LHCN-M2 (cell line): Measurements from ENCODE around the gene ACSF2. TPM values are rescaled to one million over a fixed set of nuclear protein-coding genes. Genes with fewer than 3 reads are reported as not detected.
"Not testable (repeated sequence)": the region's sequence is repeated elsewhere in the genome, so short reads cannot be mapped to it uniquely, and the experiment has no call there.

Experiments used
- DNase-seq: peaks from one replicate; pipeline ENCODE4 v3.0.0-alpha.2; 2012; ENCODE audit warnings: low read depth
- total RNA-seq: library from RNA; depleted of rRNA; stranded (reverse); fragments of >200 nt; gene quantifications from 2 replicates; pipeline ENCODE4 v1.2.3, GENCODE V29; 2014

ACSF2 gene
- total RNA-seq, 1 experiment from 2014 or later: 16.6 TPM

DNA sequence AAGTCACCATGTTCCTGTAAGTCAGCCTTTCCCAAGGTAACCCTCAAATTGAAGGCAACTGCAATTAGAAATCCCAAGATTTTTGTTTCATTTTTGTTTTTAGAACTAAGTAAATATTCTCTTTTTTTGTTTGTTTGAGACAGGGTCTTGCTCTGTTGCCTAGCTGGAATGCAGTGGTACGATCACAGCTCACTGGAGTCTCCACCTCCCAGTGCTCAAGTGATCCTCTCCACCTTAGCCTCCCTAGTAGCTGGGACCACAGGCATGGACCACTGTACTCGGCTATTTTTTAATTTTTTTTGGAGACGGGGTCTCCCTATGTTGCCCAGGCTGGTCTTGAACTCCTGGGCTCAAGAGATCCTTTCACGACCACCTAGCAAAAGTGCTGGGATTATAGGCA lies 18.1 kb upstream of the ACSF2 start:
- no peak for DNase-seq

DNA sequence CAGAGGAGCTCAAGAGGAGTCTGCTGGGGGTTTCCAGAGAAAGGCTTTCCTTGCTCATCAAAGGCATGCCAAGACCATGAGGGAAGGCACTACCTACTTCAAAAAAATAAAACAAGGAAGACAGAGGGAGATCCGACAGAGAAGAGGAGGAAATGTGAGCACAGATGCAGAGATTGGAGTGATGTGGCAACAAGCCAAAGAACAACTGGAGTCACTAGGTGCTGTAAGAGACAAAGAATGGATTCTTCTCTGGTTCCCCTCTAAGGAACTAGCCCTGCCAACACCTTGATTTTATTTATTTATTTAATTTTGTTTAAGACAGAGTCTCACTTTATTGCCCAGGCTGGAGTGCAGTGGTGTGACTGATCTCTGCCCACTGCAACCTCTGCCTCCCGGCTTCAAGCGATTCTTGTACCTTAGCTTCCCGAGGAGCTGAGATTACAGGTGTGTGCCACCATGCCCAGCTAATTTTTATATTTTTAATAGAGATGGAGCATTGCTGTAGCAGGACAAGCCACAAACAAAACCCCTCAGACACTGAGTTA lies 13.8 kb upstream of the ACSF2 start:
- DNase-seq: no peak

DNA sequence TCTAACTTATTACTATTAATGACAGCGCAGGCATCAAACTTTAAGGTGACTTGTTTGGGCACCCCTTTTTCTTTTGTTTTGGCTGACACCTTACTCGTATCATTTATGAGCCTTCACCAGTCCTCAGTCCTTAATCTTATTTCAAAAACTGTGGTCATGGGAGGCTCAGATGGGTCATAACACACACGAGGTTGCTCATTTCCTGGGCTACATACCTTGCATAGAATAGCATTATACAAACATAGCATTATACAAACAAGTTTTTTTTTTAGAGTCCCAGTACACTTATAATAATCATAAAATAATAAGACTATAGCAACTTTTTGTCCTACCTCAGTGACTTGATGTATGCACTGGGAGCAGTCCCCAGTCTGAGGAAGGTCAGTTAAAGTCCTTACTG lies 11.2 kb upstream of the ACSF2 start:
- DNase-seq: no peak

DNA sequence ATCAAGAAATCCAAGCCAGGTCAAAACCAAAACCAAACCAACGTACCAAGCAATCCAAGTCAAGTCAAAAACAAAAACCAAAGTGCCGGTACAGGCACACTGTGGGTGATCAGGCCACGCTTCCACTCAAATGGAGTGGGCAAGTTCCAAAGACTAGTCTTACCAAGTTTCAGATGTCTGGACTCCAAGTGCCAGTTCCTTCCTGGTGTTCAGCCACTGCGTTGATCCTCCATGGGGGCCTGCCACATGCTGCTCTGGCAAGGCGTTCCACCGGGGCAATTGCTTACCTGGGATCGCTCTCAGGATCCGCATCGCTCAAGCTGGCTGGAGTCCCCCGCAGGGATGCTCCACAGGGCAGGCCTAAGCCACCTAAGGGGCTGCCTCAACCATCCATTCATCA lies 6.4 kb upstream of the ACSF2 start:
- DNase-seq: not testable (repeated sequence)

DNA sequence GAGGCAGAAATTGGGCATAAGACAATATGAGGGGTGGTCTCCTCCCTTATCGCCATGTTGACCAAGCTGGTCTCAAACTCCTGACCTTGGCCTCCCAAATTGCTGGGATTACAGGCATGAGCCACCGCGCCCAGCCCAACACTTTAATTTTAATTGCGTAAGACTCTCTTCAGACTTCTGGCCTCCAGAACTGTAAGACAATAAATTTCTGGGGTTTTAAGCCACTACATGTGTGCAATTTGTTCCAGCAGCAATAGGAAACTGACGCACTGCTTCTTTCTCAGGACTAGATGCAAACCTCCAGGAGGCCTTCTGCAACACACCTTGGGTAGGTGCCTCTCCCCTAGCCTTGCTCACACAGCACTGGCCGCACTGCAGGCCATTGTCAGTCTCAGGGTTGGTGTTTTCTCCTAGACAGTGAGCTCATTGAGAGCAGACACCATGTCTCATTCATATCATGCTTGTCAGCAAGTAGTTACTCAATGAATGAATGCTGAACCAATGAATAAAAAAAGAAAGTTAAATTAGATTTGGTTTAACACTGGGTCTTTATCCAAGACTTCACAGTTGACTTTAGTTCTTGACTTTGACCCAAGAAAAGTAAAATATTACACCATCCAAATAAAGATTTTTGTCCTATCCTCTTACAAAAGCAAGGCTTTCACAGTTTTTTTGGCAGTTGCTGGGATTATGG lies 5.5 kb upstream of the ACSF2 start:
- DNase-seq: no peak

DNA sequence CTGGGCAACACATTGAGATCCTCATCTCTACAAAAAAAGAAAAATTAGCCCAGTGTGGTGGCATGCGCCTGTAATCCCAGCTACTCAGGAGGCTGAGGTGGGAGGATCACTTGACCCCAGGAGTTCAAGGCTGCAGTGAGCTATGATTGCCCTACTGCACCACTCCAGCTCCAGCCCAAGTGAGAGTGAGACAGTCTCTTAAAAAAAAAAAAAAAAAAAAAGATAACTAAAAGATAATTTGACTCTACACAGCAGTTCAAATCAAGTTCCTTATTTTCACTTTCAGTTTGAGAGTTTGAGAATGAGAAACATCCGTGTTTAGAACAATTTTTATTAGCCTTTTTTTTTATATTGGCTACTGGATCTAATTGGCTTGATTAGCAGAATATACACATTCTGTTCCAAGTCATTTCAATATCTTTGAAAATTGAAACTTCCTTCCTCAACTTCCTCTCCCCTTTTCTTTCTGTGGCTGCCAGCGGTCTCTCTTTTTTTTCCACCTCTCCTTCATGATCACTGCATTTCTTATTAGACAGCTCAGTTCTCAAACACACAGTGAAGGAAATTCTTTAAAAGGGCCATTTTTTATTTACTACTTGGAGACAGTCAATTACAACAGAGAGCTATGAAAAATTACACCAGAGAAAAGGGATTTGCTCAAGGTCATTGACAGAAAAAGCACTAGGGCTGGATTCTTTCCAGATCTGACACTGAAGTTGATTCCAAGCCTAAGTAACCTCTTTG lies 4.5 kb upstream of the ACSF2 start:
- peak; percentile 27 for DNase-seq

DNA sequence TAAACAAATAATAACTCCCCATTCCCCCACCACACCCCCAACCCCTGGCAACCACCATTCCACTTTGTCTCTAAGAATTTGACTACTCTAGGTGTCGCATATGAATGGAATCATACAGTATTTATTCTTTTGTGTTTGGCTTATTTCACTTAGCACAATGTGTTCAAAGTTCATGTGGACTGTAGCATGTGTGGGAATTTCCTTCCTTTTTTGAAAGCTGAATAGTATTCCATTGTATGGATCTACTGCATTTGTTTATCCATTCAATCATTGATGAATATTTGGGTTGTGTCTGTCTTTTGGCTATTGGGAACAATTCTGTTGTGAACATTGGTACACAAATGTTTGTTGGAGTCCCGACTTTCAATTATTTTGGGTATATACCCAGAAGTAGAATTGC lies 3.3 kb upstream of the ACSF2 start:
- DNase-seq: no peak

DNA sequence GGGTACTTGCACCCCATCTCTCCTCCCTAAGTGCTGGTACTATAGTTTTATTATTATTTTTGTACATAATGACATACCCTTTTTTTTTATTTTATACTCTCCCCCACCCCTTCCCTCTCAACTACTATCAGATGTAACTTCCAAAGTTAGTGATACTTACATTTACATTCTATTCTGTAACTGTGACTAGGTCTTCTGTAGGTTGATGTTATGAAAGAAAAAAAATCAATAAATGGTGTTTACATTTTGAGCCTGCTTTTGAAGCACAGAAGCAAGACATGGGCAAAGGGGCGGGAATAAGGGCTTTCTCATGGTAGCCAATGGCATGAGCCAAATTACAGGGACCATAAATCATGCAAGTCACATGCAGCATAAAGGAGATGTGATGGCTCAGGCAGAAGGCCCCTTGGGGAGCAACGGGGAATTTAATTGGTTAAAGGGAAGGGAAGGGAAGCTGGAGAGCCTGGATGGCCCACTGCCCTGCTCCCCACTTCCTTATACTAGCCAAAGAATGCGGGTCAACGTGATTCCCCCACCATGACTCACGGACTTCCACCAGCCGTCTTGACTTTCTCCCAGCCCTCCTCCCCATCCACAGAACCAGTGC lies 2.4 kb upstream of the ACSF2 start:
- DNase-seq: peak; percentile 91

DNA sequence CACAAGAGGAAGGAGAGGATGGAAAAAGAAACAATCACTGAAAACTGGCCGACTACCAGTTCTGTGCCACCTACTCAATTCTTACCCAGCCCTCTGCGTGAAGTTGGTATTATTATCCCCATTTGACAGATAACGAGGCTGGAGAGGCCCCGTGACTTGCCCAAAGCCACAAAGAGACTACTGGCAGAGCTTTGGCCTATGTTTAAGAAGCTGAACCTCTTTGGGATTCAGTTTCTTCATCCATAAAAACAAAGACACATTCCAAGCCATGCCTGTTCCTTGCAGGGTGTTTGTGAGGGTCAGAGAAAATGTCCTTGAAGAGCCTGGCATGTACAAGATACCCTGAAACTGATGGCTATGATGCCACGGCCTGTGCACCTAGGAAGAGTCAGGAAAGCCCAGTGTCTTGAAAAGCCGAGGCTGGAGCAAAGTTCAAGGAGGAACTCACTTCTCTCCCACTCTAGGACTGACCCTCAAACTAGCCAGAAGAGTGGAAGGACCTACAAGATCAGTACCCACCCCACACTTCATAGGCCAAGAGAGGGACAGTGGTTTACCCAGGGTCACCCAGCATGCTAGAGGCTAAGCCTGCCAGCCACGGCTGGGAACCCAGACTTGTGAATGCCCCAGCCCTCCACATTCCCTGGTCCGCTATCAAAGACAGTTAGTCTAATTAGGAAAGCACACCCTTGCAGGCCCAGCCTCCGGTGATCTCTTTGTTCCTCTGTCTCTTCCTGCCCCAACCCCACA lies 1.6 kb upstream of the ACSF2 start:
- DNase-seq: no peak

DNA sequence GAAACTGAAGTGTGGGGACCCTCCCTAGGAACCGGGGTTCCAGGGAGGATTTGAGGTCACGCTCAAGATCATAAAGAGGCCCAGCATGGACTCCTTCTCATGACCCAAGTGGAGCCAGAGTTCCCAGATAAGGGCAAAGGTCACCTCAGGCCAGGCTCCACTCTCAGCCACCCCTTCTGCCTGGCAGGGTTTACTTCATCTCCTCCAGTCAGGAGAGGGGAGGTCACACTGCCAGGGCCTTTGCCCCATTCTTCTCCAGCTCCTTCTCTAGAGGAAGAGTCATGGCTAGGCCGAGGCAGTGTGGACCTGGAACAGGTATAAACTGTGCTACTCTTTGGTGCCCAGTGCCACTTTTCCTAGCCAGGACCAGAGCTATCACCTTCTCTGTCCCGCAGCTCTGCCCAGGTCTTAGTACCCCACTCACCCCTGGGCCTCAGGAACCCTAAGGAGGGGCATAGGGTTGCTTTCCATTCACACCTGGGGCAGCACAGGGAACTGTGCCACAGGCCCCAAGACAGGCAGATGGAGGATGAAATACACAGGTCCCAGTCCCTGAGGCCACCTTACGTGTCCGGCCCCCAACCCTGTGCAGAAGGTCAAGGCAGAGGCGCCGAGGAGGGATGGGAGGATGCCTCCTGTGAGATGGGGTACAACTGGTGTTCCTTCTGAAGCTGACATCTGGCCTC lies 879 bp upstream of the ACSF2 start:
- DNase-seq: no peak

DNA sequence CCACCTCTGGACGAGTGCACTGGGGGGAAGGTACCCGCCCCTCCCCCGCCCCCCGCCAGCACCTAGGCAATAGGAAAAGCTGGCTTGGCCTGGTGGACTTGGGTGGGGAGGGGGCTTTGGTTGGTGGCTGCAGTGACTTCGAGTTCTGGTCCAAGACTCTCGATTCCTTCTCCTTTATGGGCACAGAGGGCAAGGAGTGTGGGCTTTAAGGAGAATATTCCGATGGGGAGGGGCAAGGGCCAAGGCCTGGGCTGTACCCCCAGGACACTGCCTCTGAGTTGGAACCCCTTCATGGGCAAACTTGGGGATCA lies 409 bp downstream of the ACSF2 start:
- DNase-seq: no peak

DNA sequence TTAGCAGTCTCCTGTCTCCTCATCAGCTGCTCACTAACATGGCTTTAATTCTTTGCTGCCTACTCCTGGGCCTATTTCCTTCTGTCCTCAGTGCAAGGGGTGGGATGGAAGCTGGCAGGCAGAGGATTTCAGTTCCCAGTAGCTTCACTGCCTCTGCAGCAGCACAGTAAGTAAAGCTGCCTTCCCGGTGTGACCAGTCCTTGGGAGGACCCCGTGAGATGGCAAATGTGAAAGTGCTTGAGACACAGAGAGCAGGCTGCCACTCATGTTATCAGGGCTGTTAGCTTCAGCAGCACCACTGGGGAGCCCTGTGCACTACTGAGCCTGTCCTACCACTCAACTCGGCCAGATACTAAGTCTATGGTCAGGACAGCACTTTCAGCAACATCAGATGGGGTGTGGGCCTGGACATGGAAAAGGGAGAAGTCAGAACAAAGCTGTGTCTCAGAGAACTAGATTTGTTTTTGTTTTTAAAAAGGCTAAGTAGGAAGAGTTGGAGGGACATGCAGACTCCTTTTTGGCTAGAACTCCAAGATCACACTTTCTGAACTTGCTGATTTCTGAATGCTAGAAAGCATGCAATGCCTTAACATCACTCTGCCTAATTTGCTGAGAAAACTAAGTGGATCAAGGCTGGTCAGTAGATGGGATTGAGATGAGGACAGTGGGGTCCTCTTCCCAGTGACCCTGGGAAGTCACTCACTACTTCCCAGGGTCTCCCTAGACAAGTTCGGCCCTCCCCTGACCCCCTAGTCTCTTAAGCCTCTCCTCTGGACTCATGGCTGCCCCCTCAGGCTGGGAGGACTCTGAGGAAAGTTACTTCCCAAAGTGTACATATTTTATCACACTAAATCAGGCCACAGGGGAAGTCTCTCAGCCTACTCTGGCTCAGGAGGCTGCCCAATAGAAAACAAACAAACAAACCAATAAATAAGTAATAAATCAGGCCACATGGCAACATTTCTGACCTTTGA lies 1.1 kb downstream of the ACSF2 start:
- peak; percentile 19 for DNase-seq

DNA sequence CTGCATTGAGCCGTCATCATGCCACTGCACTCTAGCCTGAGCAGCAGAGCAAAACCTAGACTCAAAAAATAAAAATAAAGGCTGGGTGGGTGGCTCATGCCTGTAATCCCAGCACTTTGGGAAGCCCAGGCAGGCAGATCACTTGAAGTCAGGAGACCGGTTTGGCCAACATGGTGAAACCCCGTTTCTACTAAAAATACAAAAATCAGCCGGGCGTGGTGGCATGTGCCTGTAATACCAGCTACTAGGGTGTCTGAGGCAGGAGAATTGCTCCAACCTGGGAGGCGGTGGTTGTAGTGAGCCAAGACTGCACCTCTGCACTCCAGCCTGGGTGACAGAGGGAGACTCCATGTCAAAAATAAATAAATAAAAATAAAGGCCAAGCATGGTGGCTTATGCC lies 2.1 kb downstream of the ACSF2 start:
- DNase-seq: not testable (repeated sequence)

DNA sequence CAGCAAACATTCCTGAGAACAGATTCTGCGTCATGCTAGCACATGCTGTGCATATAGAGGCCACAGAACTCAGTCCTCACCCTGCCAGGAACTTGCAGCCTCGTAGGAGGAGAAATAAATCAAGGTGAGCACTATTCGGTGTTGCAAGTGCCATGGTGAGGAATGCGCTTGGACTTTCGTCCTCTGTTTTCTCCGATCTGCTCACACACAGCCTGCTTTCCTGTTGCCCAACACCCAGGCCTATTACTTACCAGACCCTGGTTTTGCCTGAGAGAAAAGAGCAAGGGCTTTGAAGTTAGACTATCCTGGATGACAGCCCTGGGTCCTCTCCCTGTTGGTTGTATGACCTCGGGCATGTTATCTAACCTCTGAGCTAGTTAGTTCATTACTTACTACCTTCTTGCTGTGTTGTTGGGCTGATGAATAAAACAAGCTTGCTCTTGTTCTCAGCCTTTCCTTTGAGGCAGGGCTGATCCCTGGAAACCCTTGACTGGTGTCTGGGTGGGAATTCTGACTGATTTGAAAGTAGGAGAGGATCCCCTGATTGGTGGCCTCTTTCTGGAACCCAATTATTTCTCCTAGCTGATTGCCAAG lies 2.9 kb downstream of the ACSF2 start:
- DNase-seq: no peak

DNA sequence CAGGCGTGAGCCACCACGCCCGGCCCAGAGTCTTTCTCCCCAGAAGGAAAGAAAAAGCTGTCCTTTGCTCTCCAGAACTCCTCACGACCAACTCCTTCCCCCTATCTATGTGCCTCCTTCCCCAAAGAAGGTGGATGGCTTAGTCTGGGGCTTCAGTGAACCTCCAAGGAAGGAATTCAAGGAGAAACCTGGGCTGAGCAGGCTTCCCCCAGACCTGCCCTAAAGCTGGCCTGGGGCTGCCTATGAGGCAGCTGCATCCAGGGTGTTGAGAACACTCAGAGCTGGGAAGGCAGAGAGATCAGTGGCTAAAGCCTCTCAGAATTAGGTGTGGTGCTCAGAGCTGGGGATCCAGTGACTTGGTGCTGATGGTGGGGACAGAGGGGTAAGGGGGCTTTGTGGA lies 3.8 kb downstream of the ACSF2 start:
- DNase-seq: no peak

DNA sequence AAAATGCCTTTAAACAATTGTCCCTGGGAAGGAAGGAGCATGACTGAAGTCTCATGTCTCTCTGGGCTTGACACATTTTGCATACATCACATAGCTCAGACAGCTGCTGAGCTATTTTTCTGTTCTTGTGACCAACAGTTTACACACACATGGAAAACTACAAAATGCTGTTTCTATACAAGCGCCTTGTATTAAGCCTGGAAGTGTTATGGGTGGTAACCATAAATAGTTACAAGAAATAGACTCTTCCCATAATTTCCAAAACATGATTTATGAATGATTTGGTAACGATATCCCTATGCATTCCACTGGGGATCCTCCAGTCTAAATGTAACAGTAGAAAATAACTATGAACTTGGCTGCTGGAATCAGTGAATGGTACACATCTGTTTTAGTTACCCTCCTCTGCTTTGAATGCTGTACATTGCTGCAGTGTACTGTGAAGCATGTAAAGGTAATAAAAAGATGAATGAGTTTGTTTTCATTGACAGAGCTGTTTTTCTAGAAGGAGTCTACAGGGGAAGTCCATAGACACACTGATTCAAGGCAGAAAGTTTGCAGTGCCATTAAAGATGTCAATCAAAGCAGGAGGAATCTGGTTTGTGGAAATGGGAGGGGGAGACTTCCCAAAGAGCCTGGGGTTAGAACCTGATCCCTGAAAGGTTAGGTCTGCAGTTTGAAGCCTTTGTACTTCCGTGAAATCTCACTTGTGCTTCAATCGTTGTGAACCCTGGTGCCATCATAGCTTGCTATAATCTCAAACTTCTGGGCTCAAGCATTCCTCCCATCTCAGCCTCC lies 5.0 kb downstream of the ACSF2 start:
- DNase-seq: no peak

DNA sequence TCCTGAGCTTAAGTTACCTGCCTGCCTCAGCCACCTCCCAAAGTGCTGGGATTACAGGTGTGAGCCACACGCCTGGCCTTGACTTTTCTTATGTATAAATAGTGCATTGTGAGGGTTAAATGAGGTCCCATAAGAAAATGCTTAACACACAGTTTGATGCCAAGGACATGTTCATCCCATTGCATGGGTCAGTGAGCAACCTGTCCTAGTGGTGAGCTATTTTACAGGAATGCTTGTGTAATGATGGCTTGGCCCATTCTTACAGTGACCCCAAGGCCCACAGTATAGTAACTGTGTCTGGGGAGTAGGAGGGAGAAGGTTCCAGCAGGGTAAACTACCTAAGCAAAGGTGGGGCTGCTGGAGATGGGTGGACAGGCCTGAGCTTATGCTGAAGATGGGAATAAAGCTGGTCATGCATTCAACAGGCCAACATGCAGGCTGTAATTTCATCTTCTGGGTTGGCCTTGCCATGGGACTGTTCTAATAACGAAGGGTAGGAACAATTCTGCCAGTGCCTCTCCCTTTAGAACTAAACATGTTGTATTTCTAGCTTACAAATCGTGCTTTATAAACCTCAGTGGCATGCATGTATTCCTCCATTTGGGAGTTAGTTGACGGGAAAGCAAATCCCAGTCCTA lies 6.2 kb downstream of the ACSF2 start:
- DNase-seq: no peak

DNA sequence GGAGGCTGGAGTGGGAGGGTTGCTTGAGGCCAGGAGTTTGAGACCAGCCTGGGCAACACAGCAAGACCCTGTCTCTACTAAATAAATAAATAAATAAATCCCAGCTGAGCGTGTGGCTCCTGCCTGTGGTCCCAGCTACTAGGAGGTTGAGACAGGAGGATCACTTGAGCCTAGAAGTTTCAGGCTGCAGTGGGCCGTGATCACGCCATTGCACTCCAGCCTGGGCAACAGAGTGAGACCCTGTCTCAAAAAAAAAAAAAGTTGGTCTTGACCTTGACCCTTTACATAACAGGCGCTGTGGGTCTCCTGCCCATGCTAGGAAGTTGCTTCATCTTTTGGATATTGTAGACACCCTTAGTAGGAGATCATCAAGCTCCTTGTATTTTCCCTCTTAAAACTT lies 11.4 kb downstream of the ACSF2 start:
- DNase-seq: no peak

DNA sequence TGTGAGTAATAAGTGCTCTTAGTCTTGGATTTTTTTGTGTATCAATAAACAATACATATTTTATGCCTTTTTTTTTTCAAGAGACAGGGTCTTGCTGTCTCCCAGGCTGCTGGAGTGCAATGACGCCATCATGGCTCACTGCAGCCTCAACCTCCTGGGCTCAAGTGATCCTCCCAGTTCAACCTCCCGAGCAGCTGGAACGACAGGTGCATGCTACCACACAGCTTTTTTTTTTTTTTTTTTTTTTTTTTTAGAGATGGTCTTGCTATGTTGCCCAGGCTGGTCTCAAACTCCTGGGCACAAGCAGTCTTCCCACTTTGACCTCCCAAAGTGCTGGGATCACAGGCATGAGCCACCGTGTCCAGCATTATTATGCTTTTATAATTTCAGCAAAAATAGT lies 13.0 kb downstream of the ACSF2 start:
- peak; percentile 47 for DNase-seq
